Left cardiac atrium (tissue), 2 donors: ENCODE measurements around the gene MRPL32. TPM values are rescaled to one million over a fixed set of nuclear protein-coding genes. Genes with fewer than 3 reads are reported as not detected.

Experiments used
- total RNA-seq, 2 donors: library from RNA; stranded (reverse); fragmentation: NEBNext Ultra II Directional; extraction: Animal tissue kit (Norgen Biotek cat#: 25700); gene quantifications; one replicate each; pipeline ENCODE4 v1.2.1, GENCODE V29; 2021
- donor health status: DM: no; HTN: yes; CAD: no; lungs with severe emphysema.
- donor health status: DM: yes; HTN: yes; CAD: no.

MRPL32 gene
- total RNA-seq, 2 donors from 2014 or later = 45.2 to 50.2 TPM

Other genes with a start within 250 kb of the MRPL32 start
- gene C7orf25, start 20.3 kb upstream of the MRPL32 start, total RNA-seq = 1 to 10 TPM; 3.6 to 4.2 TPM
- gene PSMA2, start 202 bp upstream of the MRPL32 start, total RNA-seq = 10 to 100 TPM; 70.0 to 82.2 TPM
- gene HECW1, start 180.3 kb downstream of the MRPL32 start, total RNA-seq = not detected